Stimulated activated CD8-positive, alpha-beta memory T cell treated with anti-CD3 and anti-CD28 coated beads, Interleukin-7, amount 100 ng/mL, for 24 hours (primary cell): Measurements from ENCODE around the gene SAMD4A.

ENCODE experiments used
- DNase-seq: peaks from one replicate; pipeline ENCODE4 v3.0.0-alpha.2; 2020; ENCODE audit warnings: low read depth

SAMD4A gene

GRCh38 chr14:54565785-54566409 lies 1.0 kb upstream of the SAMD4A start:
- peak; percentile 23 for DNase-seq

GRCh38 chr14:54567224-54567638 lies 303 bp downstream of the SAMD4A start:
- no peak for DNase-seq

- DNase-seq = no peak
Observed at GRCh38 chr14:54567639-54568561, 972 bp downstream of the SAMD4A start.

GRCh38 chr14:54568821-54569595 lies 2.1 kb downstream of the SAMD4A start:
- no peak for DNase-seq

GRCh38 chr14:54570047-54570446 lies 3.1 kb downstream of the SAMD4A start:
- no peak for DNase-seq

GRCh38 chr14:54570631-54571415 lies 3.9 kb downstream of the SAMD4A start:
- DNase-seq = no peak

GRCh38 chr14:54572316-54572715 lies 5.4 kb downstream of the SAMD4A start:
- no peak for DNase-seq

- no peak for DNase-seq
Observed at GRCh38 chr14:54574528-54574927, 7.6 kb downstream of the SAMD4A start.

GRCh38 chr14:54577494-54577893 lies 10.6 kb downstream of the SAMD4A start:
- DNase-seq = no peak

- DNase-seq = no peak
Observed at GRCh38 chr14:54577977-54578376, 11.0 kb downstream of the SAMD4A start.

- no peak for DNase-seq
Observed at GRCh38 chr14:54579621-54580020, 12.7 kb downstream of the SAMD4A start.

- DNase-seq = no peak
Observed at GRCh38 chr14:54580933-54581332, 14.0 kb downstream of the SAMD4A start.

- no peak for DNase-seq
Observed at GRCh38 chr14:54582334-54582733, 15.4 kb downstream of the SAMD4A start.

- no peak for DNase-seq
Observed at GRCh38 chr14:54584097-54584496, 17.2 kb downstream of the SAMD4A start.

- no peak for DNase-seq
Observed at GRCh38 chr14:54585214-54585613, 18.3 kb downstream of the SAMD4A start.

- no peak for DNase-seq
Observed at GRCh38 chr14:54589076-54589475, 22.1 kb downstream of the SAMD4A start.

GRCh38 chr14:54589843-54590242 lies 22.9 kb downstream of the SAMD4A start:
- DNase-seq = no peak

GRCh38 chr14:54590481-54590880 lies 23.6 kb downstream of the SAMD4A start:
- DNase-seq = no peak

GRCh38 chr14:54591461-54591860 lies 24.5 kb downstream of the SAMD4A start:
- no peak for DNase-seq

GRCh38 chr14:54591866-54592265 lies 24.9 kb downstream of the SAMD4A start:
- no peak for DNase-seq

- DNase-seq = no peak
Observed at GRCh38 chr14:54593860-54594259, 26.9 kb downstream of the SAMD4A start.

GRCh38 chr14:54594537-54594936 lies 27.6 kb downstream of the SAMD4A start:
- DNase-seq = no peak
